HG02885 (cell line): Measurements from ENCODE around the gene NEUROG1.
"Not testable (repeated sequence)": the region's sequence is repeated elsewhere in the genome, so short reads cannot be mapped to it uniquely, and the experiment has no call there.

ENCODE experiments used
- ATAC-seq: cut with Tn5 transposase; IDR thresholded peaks from one replicate; pipeline ENCODE4 v1.9.1; 2021; ENCODE audit warnings: mild to moderate bottlenecking; ENCODE audit not compliant: unreplicated experiment, poor library complexity

NEUROG1 gene

GRCh38 chr5:135498637-135498995, 37.1 kb downstream of the NEUROG1 start:
- ATAC-seq: no peak

DNA sequence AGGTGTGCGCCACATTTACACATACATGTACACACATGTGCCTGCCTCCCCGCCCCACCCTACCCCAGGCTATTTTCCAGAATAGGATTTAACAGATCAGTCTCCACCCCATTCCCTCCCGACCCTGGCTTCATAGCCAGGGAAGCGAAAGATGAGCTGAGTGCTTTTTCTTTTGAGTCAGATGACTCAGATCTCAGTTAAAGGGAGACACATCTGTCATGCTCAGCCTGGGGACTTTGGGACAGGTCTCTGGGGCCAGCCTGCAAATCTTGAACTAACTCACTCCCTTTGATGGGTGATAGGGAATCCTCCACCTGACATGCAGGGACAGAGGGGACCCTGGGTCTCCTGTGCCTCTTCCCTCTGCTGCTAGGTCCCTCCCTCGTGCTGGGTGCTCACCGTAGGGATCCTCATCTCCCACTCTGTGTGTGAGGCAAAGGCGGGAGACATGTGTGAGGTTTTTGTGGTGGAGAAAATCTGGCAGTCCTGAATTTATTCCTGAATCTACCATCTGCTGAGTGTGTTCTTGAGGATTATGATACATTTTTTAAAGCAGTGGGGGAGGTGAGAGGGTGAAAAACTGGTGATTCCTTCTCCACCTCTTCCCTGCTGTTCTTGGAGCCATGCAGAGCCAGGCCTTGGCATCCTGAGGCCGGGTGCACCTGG, 37.7 kb downstream of the NEUROG1 start:
- no peak for ATAC-seq

DNA sequence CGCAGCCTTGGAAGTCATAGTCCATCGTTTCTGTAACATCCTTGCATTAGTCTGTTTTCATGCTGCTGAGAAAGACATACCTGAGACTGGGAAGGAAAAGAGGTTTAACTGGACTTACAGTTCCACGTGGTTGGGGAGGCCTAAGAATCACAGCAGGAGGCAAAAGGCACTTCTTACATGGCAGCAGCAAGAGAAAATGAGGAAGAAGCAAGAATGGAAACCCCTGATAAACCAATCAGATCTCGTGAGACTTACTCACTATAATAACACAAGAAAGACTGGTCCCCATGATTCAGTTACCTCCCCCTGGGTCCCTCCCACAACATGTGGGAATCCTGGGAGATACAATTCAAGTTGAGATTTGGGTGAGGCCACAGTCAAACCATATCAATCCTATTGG, 40.2 kb downstream of the NEUROG1 start:
- ATAC-seq: not testable (repeated sequence)

DNA sequence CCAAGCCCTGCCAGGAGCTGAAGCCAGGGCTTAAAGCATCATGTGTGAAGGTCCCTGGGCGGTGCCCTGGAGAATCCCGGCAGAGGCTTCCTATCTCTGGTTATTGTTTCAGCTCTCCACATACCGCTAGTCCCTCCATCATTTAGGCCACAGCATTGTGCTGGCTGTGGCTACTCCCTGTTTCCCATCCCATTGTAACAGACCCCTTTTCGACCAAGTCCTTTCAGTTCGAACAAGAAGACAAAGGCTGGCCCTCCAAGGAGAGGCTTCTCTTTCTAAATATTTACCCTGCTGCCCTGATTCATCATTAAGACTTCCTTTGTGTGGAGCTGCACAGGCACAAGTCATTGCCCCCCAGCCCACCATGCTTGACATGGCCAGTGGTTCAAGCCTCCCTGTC, 41.6 kb downstream of the NEUROG1 start:
- ATAC-seq: no peak

DNA sequence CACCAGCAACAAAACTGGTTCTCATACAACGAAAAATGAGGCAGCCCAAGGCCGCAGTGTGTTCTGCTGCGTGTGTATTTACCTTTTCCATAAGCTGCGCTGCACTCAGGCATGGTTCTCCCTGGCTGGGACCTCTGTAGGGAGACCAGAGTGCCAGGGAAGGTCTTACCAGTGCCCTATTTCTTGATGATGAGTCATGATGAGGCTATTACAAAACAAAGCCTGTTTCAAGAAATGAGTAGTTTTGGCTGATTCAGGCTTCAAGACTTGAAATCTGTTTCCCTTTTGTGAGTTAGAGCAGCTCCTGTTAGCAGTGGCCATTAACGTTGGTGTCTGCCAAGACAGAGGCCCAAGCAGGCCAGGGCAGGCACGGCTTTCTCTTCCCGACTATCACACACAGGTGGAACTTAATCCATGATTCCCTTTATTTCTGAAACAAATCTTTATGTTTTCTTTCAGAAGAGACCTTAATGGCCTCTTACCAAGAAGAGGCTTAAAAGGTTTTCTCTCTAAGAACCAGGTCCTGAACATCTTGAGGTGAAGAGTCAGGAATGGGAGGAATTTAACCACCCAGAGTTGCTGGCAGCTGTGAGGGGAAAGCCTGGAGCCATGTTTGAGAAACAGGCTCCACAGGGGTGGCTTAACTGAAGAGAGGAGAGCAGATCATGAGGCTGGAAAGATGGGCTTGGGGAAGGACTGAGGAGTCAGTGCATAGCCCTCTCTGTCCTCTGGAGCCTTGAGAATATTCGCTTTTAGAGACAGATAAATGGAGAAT, 42.2 kb downstream of the NEUROG1 start:
- no peak for ATAC-seq

DNA sequence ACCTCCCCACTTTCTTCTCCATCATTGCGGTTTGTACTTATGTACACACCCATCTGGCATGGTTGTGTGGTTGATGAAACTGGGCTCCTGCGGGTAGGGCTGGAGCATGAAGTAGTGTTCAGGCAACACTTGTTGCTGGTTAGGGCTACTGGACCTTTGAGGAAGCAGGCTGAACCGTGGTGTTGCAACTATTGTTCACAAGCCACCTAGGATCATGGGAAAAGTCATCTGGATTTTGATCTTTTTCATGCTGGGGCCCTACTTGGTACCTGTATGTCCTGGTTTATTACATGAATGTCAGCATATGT, 43.5 kb downstream of the NEUROG1 start:
- ATAC-seq: no peak

DNA sequence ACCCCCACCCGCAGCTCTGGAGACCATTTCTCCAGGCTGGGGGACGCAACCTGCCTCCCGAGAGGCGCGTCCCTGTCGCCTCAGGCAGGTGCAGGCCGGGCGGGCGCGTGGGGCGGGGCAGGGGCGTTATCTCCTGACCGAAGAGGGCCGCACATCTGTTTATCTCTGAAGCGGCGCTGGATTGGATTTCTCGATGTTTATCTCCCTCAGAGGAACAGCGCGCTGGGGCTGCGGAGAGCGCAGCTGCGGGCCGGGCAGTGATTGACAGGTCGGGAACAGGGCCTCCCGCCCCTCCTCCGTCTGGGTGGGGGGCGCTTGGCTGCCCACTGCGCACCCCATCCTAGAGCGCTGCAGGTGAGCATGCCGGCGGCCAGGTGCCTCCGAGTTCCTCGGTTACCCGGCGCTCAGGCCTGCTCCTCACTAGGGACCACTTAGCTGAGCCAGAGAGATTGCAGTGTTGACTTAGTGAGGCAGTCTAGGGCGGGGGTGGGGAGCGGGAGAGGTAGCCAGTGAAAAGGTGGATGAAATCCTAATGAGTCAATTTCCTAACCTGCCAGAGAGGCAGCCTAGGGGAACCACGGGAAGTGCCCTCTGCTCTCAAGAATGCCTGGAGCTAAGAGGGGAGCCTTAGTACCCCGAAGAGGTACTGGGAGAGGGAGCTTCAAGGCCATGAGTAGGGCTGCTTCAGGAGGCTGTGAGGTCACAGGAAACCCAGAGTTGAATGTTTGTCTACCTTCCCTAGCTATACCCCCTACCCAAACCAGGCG, 44.0 kb downstream of the NEUROG1 start:
- ATAC-seq: no peak

- no peak for ATAC-seq
These were observed 44.7 kb downstream of the NEUROG1 start for GRCh38 chr5:135491038-135491551.

DNA sequence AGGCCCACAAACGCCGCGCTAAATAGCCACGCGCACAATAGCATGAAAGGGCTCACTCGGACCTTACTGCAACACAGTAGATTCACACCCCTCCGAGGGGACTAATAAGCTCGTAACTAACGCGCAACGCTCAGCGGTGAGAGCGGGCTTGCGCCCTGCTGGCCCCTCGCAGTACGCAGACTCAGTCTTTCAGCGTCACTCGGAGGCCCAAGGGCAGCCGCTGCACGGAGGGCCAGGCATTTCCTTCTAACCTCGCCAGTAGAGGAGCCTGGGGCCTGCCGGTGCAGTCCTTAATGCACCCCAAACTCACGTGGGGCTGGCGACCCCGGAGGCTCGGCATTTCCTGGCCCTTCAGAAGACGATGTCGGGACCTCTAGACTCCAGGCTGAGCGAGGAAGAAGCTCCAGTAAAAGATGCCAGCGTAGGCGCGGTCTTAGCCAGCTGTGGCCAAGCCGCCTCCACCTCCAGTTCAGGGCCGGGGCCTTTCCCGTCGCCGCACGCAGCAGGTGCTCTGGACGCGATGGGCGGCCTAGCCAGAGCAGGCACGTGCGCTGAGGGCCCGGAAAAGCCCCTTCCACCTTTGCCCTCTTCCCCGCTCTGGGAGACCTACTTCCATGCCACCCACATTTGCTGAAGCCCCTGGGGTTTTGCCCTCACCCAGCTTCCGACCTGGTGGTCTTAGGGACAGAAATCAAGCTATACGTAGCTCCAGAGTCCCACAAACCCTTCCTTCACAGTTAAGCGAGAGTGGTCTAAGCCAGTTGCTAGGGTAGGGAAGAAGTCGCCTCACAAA, 45.3 kb downstream of the NEUROG1 start:
- no peak for ATAC-seq

DNA sequence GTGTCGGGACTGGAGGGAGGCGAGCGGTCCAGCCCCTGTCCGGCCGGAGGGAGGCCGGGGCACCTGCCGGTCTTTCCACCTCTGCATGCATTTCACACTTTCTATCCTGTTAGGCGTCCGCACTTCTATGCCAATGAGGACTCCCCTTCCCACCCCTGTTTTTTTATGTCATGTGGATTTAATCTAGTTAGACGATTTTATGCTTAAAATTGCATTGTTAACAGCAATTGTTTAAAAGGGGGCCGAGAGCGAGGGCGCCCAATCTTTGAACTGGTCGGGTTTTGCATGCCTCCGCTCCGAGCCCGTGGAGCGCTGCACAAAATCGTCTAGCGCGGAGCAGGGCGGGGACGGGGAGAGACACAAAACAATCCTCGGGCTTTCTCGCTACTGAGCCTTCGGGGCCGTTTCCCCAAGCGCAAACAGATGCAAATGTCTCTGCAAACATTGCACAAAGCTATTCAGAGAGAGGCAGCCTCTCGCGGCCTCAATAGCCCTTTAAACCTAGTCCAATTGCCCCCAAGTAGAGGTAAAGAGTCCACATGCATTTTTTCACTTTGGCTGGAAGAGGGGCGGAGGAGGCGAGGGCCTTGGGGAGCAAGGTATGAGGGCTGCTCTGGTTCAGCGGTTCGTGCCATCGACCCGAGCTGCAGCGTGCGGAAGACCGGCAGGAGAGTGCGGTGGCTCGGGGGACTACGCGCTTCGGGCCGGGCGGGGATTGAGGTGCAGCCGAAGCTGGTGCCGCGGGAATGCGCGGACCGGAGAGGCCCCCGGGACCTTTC, 46.1 kb downstream of the NEUROG1 start:
- ATAC-seq: no peak

DNA sequence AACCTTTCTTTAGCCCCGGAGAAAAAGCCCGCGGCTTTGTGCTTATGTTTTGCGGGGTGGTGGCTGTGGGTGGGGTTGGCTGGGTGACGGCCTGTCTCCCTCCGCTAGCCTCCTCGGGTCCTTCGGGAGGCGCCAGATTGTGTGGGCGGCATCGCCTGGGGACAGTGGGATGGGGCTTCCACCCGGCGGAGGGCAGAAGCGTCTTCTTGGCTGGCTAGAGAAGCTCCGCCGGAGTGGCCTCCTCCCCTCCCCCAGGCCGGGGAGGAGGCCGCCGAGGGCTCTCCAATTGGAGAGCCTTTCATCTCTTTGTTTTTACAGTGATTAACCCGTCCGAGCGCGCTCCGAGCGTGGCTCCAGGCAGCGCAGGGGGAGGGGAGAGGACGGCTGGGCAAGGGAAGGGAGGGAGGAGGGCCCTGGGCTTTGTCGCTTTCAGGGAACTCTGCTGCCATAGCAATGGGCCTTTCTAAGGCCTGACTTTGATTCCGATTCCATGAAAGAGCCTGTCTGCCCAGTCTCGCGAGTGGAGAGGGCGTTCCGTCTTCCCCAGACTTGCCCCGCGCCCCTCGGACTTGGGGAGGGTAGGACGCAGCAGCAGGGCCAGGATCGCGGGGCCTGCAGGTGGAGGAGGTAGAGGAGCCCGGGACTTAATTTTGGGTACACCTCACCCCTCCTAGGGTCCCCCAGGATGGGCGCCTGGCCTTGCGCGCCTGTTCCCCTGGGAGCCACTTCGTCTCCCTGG, 46.9 kb downstream of the NEUROG1 start:
- no peak for ATAC-seq

- ATAC-seq: no peak
These were observed 47.8 kb downstream of the NEUROG1 start for GRCh38 chr5:135487839-135488514.

DNA sequence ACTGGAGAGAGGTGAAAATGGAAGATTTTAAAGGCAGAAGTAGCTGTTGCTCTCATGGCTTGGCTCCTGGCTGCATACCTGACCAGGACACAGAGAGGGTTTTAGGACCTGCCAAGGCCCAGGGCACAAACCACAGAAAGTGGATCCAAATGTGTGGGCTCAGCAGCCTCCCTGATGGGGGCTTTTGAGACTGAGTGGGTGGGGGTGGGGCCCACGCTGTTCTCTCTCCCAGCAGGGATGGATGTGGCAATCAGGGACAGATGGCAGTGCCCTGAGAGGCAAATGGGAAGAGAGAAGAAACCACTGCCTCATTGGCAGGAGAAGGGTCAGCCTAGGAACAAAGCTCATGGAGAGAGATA, 48.7 kb downstream of the NEUROG1 start:
- ATAC-seq: no peak

GRCh38 chr5:135486131-135487036, 49.4 kb downstream of the NEUROG1 start:
- no peak for ATAC-seq

- ATAC-seq: no peak
These were observed 51.1 kb downstream of the NEUROG1 start for GRCh38 chr5:135484674-135485086.
